ENCODE measurements around the gene TTN.

Gene TTN

DNA sequence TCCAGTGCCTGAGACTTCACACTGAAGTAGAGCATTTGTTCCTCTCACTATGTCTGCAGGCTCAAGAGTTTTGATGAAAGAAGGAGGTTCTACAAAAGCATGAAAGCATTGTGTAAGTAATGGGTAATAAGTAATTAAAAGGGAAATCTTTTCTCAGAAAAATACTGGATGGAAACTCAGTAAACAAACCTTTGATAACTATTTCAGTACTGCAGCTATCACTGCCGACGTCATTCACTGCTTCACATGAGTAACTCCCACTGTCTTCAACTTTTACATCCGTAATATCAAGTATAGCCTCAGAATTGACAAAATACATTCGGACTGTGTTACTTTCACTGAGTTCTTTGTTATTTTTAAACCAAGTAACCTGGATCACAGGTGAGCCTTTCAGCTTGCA is 72.7 kb downstream of the TTN start:
- DNase-seq (ENCODE audit: low read depth in 2 of 2) = no peak

DNA sequence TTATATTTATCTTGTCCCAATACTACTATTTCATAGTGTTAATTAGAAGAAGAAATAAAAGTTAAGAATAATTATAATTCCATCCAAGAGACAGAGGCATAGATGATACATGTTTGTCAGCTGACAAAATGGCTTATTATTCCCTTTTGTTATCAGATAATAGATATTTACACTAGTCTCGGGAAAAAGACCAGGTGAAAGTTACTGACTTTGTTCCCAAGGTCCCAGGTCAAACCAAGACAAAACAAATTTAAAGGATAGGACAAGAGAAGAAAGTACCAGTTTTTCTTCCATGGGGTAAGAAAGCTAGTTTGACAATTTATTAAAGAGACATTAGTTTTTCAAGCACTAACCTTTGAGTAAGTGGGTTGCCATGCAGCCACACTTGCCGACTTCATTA is 73.2 kb downstream of the TTN start:
- no peak for DNase-seq (ENCODE audit: low read depth in 2 of 2)

DNA sequence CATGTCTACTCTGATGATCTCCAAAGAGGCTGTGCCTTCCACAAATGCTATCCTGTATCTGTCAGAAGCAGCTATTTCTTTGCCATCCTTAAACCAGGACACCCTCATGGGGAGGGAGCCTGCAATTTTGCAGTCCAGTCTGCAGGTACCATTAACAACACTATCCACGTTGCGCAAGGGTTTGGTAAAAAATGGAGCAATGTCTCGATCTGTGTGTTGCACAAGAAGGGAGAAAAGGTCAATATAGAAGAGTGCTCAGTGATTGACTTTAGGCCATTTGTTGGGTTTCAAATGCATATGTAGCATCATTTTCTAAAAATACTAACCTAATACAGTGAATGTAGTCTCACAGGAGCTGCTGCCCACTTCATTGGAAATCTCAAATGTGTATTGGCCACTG is 74.3 kb downstream of the TTN start:
- no peak for DNase-seq (ENCODE audit: low read depth in 2 of 2)

DNA sequence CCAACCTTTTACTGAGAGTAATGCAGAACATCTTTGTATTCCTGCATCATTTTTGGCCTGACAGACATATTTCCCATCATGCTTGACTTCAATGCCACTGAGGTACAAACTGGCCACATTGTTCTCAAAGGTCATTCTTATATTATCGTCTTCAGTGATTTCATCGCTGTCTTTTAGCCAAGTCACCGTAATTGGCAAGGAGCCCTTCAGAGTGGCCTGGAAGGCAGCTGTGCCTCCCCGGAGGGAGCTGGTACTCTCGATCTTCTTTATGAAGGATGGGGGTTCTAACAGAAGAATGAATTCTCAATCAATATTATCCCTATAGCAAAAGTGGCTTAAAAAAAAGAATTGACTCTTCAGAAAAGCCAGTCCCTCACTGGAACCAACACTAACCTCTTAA is 75.9 kb downstream of the TTN start:
- DNase-seq (ENCODE audit: low read depth in 2 of 2) = no peak

DNA sequence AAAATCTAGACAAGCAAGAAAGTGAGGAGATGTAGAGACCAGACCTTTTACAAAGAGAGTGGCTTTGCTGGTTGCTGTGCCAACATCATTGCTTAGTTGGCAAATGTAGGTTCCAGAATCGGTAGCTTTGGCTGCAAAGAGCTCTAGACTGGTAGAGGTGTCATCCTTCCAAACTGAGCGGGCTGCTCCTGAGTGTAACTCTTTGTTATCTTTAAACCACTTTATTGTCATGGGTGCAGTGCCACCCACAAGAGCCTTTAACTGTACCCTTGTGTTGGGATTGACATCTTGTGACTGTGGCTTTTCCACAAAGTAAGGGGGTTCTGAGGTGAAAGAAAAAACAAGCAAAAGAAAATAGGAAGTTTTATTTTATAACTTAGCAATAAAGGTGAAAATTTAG is 77.2 kb downstream of the TTN start:
- no peak for DNase-seq (ENCODE audit: low read depth in 2 of 2)

DNA sequence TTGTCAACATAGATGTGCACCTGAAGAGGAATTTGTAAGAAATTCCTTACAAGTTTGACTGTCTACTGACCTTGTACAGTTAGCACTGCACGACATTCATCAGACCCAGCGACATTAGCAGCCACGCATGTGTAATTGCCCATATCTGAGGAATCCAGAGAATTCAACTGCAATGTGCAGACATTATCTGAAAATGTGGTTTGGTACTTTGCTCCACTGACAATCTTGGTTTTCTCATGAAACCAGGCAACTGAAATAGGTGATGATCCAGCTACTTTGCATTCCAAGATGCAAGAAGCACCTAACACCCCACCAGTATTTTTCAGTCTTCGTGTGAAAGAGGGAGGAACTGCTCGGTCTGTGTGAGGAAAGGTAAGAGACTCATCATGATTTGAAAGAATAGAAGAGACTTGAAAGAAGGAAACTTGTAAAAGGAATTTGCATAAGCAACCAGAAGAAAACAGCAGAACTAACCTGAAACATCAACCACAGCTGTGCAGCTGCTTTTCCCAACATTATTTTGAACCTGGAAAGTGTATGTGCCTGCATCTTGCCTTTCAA is 83.4 kb downstream of the TTN start:
- DNase-seq (ENCODE audit: low read depth in 2 of 2) = no peak

DNA sequence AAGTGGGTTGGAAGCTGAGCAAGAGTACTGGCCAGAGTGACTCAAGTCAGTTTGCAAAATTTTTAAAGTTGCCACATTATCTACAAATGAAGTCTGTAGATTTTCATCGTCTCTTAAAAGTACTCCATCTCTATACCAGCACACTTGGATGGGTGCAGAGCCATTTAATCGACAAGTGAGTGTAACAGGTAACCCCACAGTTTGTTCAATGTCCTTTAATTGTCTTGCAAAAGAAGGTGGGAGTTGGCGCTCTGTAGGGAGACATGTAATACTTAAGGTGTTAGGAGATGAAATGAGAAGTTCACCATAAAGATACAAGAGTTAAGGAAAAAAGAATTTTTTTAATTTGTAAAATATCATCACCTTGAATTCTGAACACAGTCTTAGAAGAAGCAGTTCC is 84.9 kb downstream of the TTN start:
- no peak for DNase-seq (ENCODE audit: low read depth in 2 of 2)

DNA sequence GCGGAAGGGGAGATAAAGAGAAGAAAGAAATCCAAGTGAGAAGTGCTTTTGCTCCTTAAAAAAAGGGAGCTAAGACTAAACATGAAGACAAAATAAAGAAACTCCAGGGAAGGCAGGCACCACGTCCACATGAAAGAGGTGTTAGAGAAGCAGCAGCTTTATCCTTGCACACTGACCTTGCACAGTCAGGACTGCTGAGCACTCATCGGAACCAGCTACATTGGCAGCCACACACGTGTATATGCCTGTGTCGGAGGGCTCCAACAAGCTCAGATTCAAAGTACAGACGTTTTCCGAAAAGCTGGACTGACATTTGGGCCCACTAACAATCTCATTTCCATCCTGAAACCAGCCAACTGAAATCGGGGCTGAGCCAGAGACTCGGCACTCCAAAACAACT is 88.2 kb downstream of the TTN start:
- DNase-seq (ENCODE audit: low read depth in 2 of 2) = no peak

DNA sequence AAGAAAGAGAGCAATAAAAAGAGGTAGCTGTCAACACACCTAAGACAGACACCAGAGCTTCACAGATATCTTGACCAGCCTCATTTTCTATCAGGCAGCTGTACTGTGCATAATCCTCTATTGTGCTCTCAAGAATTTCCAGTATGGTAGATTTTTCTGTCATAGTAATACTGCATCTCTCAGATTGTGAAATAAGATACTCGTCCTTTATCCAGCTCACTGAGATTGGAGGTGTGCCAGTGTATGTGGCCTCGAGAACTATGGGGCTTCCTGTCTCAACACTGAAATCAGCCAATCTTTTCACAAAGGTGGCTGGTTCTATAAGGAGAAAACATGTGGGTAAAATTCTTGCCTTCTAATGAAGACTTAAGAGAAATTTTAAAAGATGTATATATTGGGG is 88.9 kb downstream of the TTN start:
- no peak for DNase-seq (ENCODE audit: low read depth in 2 of 2)

DNA sequence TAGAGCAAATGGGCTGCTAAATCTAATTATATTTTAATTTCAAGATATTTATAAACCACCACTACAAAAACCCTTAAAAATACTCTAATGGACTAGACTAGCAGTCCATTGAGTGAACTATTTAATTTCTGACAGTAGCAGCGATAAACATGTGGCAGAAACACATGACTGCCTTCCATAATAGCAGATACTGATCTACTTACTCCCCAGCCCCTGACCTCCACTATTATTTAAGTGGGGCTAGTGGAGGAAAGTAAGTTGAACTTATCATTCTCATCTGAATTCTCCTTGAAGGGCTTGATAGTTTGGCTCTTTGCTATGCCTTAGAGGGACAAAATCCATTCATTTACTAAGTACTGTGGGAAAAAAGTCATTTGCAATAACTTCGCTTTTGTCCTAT is 90.8 kb downstream of the TTN start:
- DNase-seq (ENCODE audit: low read depth in 2 of 2) = no peak

DNA sequence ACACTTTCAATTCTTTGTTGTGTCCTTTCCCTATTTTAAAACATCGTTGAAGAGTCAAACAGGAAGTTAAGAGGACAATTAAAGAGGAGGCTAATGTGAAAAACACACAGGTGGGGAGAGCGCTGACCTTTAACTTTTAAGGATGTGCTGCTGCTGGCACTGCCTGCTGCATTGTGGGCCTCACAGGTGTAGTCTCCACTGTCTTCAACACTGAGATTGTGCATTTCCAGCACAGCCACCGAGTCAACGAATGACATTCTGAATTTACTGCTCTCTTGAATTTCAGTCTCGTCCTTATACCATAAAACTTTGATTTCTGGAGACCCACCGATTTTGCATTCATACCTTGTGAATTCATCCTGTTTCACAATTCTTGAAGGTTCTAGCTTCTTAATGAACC is 91.9 kb downstream of the TTN start:
- DNase-seq (ENCODE audit: low read depth in 2 of 2) = no peak

DNA sequence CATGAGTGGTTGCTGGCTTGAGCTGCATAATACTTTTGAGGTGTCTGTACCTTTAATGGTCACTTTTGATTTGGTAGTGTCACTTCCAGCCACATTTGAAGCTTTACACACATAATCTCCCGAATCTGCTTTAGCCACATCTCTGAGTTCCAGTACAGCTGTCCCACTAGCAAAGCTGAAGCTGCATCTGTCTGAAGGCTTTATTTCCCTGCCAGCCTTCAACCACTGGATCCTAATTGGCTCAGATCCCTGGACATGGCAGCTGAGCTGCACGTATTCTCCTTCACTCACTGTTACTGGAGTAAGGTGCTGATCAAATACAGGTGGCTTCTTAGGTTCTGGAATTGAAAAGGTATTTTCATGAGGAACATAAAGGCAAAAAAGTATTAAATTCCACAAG is 99.7 kb downstream of the TTN start:
- no peak for DNase-seq (ENCODE audit: low read depth in 2 of 2)

DNA sequence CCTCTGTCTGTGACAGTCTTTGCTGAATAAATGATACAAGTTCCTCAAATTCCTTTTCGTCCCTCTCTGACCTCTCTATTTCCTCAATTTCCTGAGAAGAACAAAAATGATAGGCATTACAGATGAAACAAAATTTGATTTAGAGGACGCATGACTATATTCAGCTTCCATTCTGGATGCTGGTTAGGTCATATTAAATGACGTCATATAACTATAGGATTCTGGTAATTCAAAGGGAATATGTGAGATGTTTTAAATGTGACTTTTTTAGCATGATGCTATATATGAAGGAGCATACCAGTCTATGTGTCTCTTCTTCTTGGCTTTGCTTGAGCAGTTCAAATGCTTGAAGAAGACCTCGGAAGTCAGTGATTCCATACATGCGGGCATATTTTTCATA is 102.3 kb downstream of the TTN start:
- DNase-seq (ENCODE audit: low read depth in 2 of 2) = no peak

DNA sequence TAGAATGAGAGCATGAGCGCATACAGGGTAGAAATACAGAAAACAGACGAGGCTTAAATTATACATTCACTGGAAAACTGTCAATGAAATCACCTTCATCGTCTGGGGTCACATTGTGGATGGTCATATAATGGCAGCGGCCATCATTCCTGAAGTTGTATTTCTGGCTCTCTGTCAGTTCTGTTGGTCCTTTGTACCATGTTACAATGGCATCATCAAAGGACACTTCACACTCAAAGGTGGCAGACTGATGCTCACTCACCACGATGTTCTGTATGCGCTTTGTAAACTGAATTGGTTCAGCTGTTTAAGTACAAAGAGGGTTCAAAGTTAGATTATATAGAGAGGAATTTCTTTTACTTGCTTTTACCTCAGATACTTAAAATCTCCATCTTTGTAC is 104.9 kb downstream of the TTN start:
- DNase-seq (ENCODE audit: low read depth in 2 of 2) = no peak

DNA sequence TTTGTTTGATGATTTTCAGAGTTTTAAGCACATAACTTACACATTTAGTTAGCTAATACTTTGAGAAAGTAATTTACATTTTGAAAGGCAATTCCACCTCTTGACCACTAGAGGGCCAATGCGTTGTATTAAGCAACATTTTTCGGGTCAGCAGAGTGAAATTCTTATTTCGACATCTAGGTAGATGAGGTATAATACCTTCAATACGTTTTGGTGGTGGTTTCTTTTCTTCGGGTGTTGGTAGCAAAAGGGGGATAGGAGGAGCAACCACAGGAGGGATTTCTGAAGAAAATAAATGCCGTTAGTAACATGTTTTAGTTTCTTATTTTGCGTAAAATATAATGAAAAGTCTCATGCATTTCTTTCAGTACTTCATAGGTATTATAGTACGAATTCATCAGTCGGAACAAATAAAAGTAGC is 106.3 kb downstream of the TTN start:
- DNase-seq (ENCODE audit: low read depth in 2 of 2) = peak in 1 of 2 experiments; percentile 4

DNA sequence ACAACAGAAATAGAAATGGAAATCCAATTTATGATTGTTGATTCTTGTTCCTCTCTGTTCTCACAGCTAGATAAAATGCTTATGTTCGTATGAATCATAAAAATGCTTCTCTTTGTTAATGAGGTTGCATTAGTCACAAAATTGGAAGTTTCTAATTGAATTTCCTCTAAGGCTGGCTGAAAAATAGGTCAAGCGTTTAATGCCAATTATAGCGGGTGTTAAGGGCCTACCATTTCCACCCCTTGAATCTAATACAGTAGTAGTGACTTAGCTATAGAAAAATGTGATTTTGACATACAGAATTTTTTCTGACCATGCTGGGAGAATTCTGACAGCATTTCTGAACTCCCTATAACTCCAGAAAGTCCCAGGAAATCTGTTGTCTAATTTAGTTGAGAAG is 107.1 kb downstream of the TTN start:
- DNase-seq (ENCODE audit: low read depth in 2 of 2) = no peak

DNA sequence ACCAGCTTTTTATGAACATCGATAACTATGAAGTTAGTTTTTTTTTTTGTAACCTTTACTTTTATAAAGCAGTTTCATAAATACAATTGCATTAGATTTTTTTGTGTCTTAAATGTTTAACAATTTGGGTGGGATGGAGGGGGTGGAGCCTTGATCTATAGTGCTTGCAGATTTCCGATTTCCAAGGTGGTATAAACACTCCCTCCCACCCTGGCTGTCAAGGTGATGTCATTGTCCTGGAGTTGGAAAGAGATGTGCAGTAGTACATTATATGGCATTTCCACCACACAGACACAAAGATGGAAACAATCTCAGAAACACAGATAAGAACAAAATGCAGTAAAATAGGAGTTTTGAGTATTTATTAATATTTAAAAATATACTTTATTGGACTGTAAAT is 114.4 kb downstream of the TTN start:
- no peak for DNase-seq (ENCODE audit: low read depth in 2 of 2)

DNA sequence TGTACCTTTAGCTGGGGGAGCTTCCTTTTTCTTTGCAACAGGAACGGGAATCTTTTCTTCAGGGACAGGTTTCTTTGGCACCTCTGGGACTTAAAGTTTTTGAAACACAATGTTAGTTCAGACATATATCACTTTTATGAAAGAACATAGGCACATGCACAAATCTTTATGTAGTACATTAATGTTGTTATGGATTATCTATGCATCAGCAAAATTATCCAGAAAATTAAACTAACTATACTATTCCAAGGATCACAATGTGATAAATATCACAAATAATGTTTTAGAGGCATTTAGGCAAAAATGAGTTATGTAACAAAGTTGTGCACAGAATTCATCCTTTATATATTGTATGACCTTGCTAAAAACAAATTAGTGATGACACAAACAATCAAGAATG is 117.4 kb downstream of the TTN start:
- no peak for DNase-seq (ENCODE audit: low read depth in 2 of 2)

DNA sequence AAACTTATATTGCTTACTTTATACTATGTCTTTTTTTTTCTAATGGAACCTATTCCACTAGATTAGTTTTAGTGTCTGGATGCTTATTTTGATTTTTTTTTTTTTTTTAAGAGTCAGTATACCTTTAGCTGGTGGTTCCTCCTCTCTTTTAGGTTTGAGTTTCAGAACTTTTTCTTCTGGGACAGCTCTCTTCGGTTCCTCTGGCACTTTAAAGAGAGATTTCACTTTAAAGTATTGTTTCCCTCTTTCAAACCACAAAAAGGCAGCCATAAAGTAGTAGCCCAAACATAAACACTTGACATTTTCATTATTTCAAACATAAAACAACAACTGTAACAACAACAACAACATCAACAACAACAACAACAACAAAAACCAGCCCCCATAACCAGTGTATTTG is 123.3 kb downstream of the TTN start:
- DNase-seq (ENCODE audit: low read depth in 2 of 2) = no peak

DNA sequence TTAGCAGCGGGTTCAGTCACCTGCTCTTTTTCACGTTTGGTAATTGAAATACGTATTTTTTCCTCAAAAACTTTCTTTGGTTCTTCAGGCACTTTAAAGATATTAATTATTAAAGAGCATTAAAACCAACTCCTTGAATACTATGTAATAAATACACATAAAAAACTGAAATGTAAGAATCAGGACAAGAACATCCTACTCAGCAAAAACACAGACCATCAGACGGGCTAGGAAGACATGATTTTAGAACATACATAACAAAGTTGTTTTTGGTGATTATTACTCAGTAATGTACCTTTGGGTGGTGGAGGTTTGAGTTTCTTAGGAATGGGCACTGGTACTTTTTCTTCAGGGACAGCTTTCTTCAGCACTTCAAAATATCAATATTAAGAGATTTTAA is 126.1 kb downstream of the TTN start:
- no peak for DNase-seq (ENCODE audit: low read depth in 2 of 2)

DNA sequence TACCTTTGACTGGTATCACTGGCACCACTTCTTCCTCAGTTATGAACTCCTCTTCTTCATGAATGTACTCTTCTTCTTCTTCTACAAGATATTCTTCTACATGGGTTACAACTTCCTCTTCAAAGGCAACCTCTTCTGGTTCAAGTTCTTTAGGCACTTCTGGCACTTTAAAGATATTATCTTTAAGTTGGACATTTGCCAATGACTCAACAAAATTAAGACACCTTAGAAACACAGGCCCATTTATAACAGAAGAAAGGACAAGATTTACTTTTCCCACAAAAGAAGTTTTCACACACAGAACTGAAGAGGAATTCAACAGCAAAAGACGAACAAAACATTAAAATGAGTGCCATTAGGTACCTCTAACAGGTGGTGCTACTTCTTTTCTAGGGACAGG is 127.3 kb downstream of the TTN start:
- DNase-seq (ENCODE audit: low read depth in 2 of 2) = no peak

DNA sequence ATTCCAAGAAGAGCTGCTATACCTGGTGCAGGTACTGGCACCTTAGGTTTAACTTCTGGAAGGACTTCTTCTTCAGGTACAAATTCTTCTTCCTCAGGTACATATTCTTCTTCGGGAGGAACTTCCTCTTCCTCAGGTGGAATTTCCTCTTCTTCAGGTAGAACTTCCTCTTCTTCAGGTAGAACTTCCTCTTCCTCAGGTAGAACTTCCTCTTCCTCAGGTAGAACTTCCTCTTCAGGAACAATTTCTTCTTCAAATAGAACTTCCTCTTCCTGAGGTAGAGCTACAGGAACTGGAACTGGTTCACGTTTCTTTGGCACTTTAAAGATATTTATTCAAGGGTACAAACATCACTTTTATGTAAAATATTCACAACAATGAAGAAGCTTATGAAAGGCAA is 129.6 kb downstream of the TTN start:
- DNase-seq (ENCODE audit: low read depth in 2 of 2) = no peak

DNA sequence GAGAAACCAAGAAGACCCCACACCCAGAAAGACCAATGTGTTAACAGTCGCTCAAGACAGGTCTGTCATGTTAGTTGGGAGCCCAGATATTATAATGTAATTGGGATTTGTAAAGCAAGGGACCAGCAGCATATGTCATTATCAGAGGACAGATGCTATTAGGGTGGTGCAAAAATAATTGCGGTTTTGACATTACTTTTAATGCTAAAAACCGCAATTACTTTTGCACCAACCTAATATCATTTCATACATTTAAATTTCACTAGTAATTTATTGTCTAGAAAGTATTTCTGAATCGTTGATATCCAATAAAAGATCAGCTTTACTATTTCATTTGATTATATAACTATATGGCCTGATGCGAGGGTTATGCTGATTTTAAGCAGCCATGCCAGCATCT is 131.2 kb downstream of the TTN start:
- DNase-seq (ENCODE audit: low read depth in 2 of 2) = no peak

DNA sequence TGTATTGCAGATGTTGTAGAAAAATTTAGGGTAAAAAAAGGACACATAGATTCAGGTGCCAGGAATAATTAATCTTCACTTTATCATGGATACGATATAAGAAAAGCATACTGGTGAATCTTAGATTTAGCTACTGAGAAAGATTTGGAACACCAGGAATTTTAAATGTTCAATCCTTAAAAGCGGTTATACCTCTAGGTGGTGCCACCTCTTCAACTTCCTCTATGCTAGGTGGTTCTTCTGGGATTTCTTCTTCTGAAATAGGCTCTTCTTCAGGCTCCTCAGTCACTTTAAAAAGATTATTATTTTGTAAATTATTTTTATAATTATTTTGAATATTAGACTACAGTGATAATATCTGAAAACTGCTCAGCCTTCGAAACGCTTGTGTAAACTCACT is 133.1 kb downstream of the TTN start:
- DNase-seq (ENCODE audit: low read depth in 2 of 2) = no peak

DNA sequence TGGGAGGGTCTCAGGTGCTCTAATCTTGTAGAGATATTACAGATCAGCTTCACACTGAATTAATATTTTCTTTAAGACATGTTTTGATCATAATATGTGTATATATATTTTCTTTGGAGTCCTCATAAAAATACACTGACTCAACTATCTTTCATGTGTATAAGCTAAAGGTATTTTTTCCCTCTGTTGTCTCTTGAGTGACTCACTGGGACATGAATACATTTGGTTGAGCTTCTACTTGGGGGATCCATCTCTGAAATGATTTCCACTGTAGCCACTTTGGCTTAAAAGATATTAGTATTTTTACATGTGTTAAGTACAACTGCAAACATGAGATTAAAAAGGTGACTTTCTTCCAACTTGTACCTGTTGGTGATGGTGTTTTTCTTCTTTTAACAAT is 140.8 kb downstream of the TTN start:
- no peak for DNase-seq (ENCODE audit: low read depth in 2 of 2)

Measured in fibroblast of skin of left quadriceps (primary cell).